ENCODE data around the gene EIF2AK2.

GRCh38 chr2:37083873-37084794 lies 72.6 kb downstream of the EIF2AK2 start, which contains the start of the genes GPATCH11 and HEATR5B:
- no peak for TF ChIP-seq CTCF (IDR thresholded peaks at IDR 0.05)
- TF ChIP-seq POLR2A (IDR thresholded peaks at IDR 0.05), result peak; percentile 7 to 80

All from adrenal gland (tissue), 5 donors.